HG02973 (cell line): Measurements from ENCODE around the gene SYVN1.

Source experiments
- ATAC-seq: cut with Tn5 transposase; IDR thresholded peaks from one replicate; pipeline ENCODE4 v1.9.1; 2021; ENCODE audit warnings: moderate library complexity; ENCODE audit not compliant: unreplicated experiment

Gene SYVN1

GRCh38 chr11:65113361-65113756 is 21.0 kb downstream of the SYVN1 start:
- ATAC-seq, result no peak

- ATAC-seq, result no peak
These were observed 21.6 kb downstream of the SYVN1 start for GRCh38 chr11:65112546-65113360.

- ATAC-seq, result peak; percentile 36
These were observed 22.4 kb downstream of the SYVN1 start, which contains the start of gene TM7SF2 for GRCh38 chr11:65111744-65112545. Gene TM7SF2 (plus strand): TSS chr11:65111872. CDS start chr11:65112016, 144 bp downstream.

- ATAC-seq, result no peak
These were observed 23.1 kb downstream of the SYVN1 start for GRCh38 chr11:65111159-65111743.

- no peak for ATAC-seq
These were observed 23.9 kb downstream of the SYVN1 start for GRCh38 chr11:65110354-65110861.

- no peak for ATAC-seq
These were observed 24.8 kb downstream of the SYVN1 start for GRCh38 chr11:65109231-65110198.

- no peak for ATAC-seq
These were observed 25.7 kb downstream of the SYVN1 start for GRCh38 chr11:65108469-65109123.

GRCh38 chr11:65107751-65108468 is 26.4 kb downstream of the SYVN1 start:
- ATAC-seq, result no peak

- ATAC-seq, result no peak
These were observed 27.2 kb downstream of the SYVN1 start for GRCh38 chr11:65107078-65107477.

GRCh38 chr11:65104628-65105027 is 29.7 kb downstream of the SYVN1 start:
- no peak for ATAC-seq

GRCh38 chr11:65103476-65103875 is 30.8 kb downstream of the SYVN1 start:
- ATAC-seq, result no peak

GRCh38 chr11:65102142-65103095 is 31.9 kb downstream of the SYVN1 start:
- no peak for ATAC-seq

- ATAC-seq, result no peak
These were observed 33.5 kb downstream of the SYVN1 start for GRCh38 chr11:65100674-65101350.

GRCh38 chr11:65096926-65097325 is 37.4 kb downstream of the SYVN1 start:
- no peak for ATAC-seq

- ATAC-seq, result peak; percentile 75
These were observed 38.1 kb downstream of the SYVN1 start, which contains the start of gene VPS51 for GRCh38 chr11:65095974-65096806. Gene VPS51 (plus strand): TSS chr11:65096214. CDS start chr11:65096251, 37 bp downstream.

GRCh38 chr11:65095427-65095826 is 38.9 kb downstream of the SYVN1 start:
- ATAC-seq, result no peak
